Stimulated activated CD4-positive, alpha-beta T cell treated with anti-CD3 and anti-CD28 coated beads, Interleukin-4, amount 100 ng/mL, for 24 hours (primary cell): ENCODE data around the gene ENOPH1.
A peak's percentile ranks its signal among the peaks of the same experiment; 100 is the strongest.
"Not testable (repeated sequence)": the region's sequence is repeated elsewhere in the genome, so short reads cannot be mapped to it uniquely, and the experiment has no call there.

Experiments used
- DNase-seq: peaks from one replicate; pipeline ENCODE4 v3.0.0-alpha.2; 2020

Gene ENOPH1

GRCh38 chr4:82430193-82430963 is at the start of gene ENOPH1, which contains the start of gene HNRNPDL:
Gene ENOPH1, plus strand, starts transcription at chr4:82430590. Its CDS starts 240 bp downstream, at chr4:82430830.
Gene HNRNPDL, minus strand, starts transcription at chr4:82430462. Its CDS starts 772 bp downstream, at chr4:82429690.
- DNase-seq: peak; percentile 100

- DNase-seq: no peak
These were observed 49.6 kb upstream of the ENOPH1 start for GRCh38 chr4:82380831-82381230.

- no peak for DNase-seq
These were observed 49.2 kb upstream of the ENOPH1 start for GRCh38 chr4:82381235-82381634.

GRCh38 chr4:82381661-82382296 is 48.6 kb upstream of the ENOPH1 start:
- DNase-seq: no peak

GRCh38 chr4:82382751-82383150 is 47.6 kb upstream of the ENOPH1 start:
- DNase-seq: no peak

- not testable (repeated sequence) for DNase-seq
These were observed 44.1 kb upstream of the ENOPH1 start for GRCh38 chr4:82386312-82386711.

GRCh38 chr4:82388405-82388804 is 42.0 kb upstream of the ENOPH1 start:
- DNase-seq: no peak

- DNase-seq: not testable (repeated sequence)
These were observed 40.3 kb upstream of the ENOPH1 start for GRCh38 chr4:82390061-82390460.

- DNase-seq: no peak
These were observed 35.5 kb upstream of the ENOPH1 start for GRCh38 chr4:82394896-82395295.

GRCh38 chr4:82397527-82397926 is 32.9 kb upstream of the ENOPH1 start:
- DNase-seq: no peak

GRCh38 chr4:82398263-82398662 is 32.1 kb upstream of the ENOPH1 start:
- no peak for DNase-seq

- no peak for DNase-seq
These were observed 28.8 kb upstream of the ENOPH1 start for GRCh38 chr4:82401600-82401999.

GRCh38 chr4:82402196-82402775 is 28.1 kb upstream of the ENOPH1 start:
- DNase-seq: no peak

GRCh38 chr4:82403725-82404124 is 26.7 kb upstream of the ENOPH1 start:
- DNase-seq: no peak

- not testable (repeated sequence) for DNase-seq
These were observed 15.3 kb upstream of the ENOPH1 start for GRCh38 chr4:82415061-82415460.

- DNase-seq: no peak
These were observed 14.4 kb upstream of the ENOPH1 start for GRCh38 chr4:82415922-82416365.

GRCh38 chr4:82419451-82419850 is 10.9 kb upstream of the ENOPH1 start:
- DNase-seq: no peak

GRCh38 chr4:82421796-82422560 is 8.4 kb upstream of the ENOPH1 start:
- no peak for DNase-seq

GRCh38 chr4:82422616-82423015 is 7.8 kb upstream of the ENOPH1 start:
- DNase-seq: no peak

- DNase-seq: no peak
These were observed 6.9 kb upstream of the ENOPH1 start for GRCh38 chr4:82423245-82424054.

GRCh38 chr4:82425478-82425877 is 4.9 kb upstream of the ENOPH1 start:
- no peak for DNase-seq

- DNase-seq: no peak
These were observed 1.8 kb upstream of the ENOPH1 start for GRCh38 chr4:82428526-82428968.
